ENCODE results near the gene NLK. TPM values are rescaled to one million over a fixed set of nuclear protein-coding genes. Genes with fewer than 3 reads are reported as not detected.

The NLK gene
- total RNA-seq, 2 experiments from 2014 or later: 18.1 to 27.8 TPM

DNA sequence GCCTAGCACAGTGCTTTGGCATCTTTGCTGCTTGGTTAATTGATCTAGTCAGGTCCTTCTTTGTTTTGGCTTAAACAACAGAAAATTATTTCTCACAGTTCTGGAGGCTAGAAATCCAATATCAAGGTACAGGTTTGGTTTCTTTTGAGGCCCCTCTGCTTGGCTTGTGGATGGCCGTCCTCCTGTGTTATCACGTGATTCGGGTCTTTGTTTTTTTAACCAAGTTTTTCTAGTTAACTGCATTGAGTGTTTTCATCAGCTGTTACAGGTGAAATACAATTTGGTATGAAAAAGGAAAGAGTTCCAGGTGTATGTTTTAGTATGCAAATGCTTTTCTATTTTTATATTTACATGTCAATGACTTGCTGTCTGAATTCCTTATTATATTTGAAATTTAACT lies 2.8 kb downstream of the NLK start:
- peak; percentile 34 for DNase-seq (ENCODE audit: low spot score)
- Histone ChIP-seq H3K4me3 (ENCODE audit: low read depth, low read length, poor library complexity, severe bottlenecking) (peak overlapping the region; percentile 87), H3K79me2 (ENCODE audit: insufficient read depth, low read depth, low read length) (peaks cover 79% of the 10 kb centered on the region), H2AFZ (ENCODE audit: low read length) (no peak overlapping the region; the same call in 1 of the 2 replicates), H3K36me3 (ENCODE audit: insufficient read depth, low read length) (peaks cover 24% of the 10 kb centered on the region), H3K4me1 (ENCODE audit: insufficient read depth, low read length, poor library complexity, severe bottlenecking) (peaks cover 67% of the 10 kb centered on the region), H3K9me3 (ENCODE audit: low read length) (no peaks in the 10 kb centered on the region), H4K20me1 (ENCODE audit: insufficient read depth, low read length) (0 out of 2 replicates have a peak, but pooled peaks cover 4% of the 10 kb centered on the region), H3K4me2 (ENCODE audit: low read length) (peak overlapping the region; percentile 72), H3K27ac (ENCODE audit: low read depth, low read length, poor library complexity, severe bottlenecking) (peak overlapping the region; percentile 38), H3K9me2 (ENCODE audit: insufficient read depth, low read length) (no peaks in the 10 kb centered on the region)
- TF ChIP-seq EZH2phosphoT487 (IDR thresholded peaks at IDR 0.05; ENCODE audit: borderline replicate concordance, low read depth, low read length): no peak
- TF ChIP-seq, protein P1, sequence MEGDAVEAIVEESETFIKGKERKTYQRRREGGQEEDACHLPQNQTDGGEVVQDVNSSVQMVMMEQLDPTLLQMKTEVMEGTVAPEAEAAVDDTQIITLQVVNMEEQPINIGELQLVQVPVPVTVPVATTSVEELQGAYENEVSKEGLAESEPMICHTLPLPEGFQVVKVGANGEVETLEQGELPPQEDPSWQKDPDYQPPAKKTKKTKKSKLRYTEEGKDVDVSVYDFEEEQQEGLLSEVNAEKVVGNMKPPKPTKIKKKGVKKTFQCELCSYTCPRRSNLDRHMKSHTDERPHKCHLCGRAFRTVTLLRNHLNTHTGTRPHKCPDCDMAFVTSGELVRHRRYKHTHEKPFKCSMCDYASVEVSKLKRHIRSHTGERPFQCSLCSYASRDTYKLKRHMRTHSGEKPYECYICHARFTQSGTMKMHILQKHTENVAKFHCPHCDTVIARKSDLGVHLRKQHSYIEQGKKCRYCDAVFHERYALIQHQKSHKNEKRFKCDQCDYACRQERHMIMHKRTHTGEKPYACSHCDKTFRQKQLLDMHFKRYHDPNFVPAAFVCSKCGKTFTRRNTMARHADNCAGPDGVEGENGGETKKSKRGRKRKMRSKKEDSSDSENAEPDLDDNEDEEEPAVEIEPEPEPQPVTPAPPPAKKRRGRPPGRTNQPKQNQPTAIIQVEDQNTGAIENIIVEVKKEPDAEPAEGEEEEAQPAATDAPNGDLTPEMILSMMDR (conservative IDR thresholded peaks at IDR 0.05; ENCODE audit: low read length): no peak
- intact Hi-C loops (cut with micrococcal nuclease; ENCODE audit: unreplicated experiment): loop anchor here (2.0 to 10.0 kb wide), 2 partner anchors 29 to 209 kb away; no protein-coding TSS in a partner anchor
- no TSS peak for BruUV-seq (replicated peaks)
- CTCF ChIA-PET (ENCODE audit: unreplicated experiment): no interaction called here
- POLR2A ChIA-PET: no interaction called here

GRCh38 chr17:28046034-28046825 lies 3.8 kb downstream of the NLK start:
- no TSS peak for BruUV-seq (replicated peaks)
- Histone ChIP-seq H3K27ac (ENCODE audit: low read depth, low read length, poor library complexity, severe bottlenecking) (peak overlapping the region; percentile 38), H3K4me1 (ENCODE audit: insufficient read depth, low read length, poor library complexity, severe bottlenecking) (peaks cover 63% of the 10 kb centered on the region), H3K9me3 (ENCODE audit: low read length) (no peaks in the 10 kb centered on the region), H4K20me1 (ENCODE audit: insufficient read depth, low read length) (0 out of 2 replicates have a peak, but pooled peaks cover 4% of the 10 kb centered on the region), H3K4me2 (ENCODE audit: low read length) (peak overlapping the region; percentile 72), H3K9me2 (ENCODE audit: insufficient read depth, low read length) (no peaks in the 10 kb centered on the region), H3K79me2 (ENCODE audit: insufficient read depth, low read depth, low read length) (peaks cover 80% of the 10 kb centered on the region), H2AFZ (ENCODE audit: low read length) (no peak overlapping the region), H3K36me3 (ENCODE audit: insufficient read depth, low read length) (peaks cover 24% of the 10 kb centered on the region), H3K4me3 (ENCODE audit: low read depth, low read length, poor library complexity, severe bottlenecking) (peak overlapping the region; percentile 87)
- intact Hi-C loops (cut with micrococcal nuclease; ENCODE audit: unreplicated experiment): loop anchor here (10.0 kb wide), 1 partner anchor 209 kb away; no protein-coding TSS in a partner anchor
- TF ChIP-seq EZH2phosphoT487 (IDR thresholded peaks at IDR 0.05; ENCODE audit: borderline replicate concordance, low read depth, low read length): no peak
- TF ChIP-seq, protein P1 (conservative IDR thresholded peaks at IDR 0.05; ENCODE audit: low read length): no peak
- CTCF ChIA-PET (ENCODE audit: unreplicated experiment): no interaction called here
- POLR2A ChIA-PET: interaction anchor here (0.9 kb wide), 1 partner anchor 28 kb away, joined by 3 read pairs; no protein-coding TSS in a partner anchor
- DNase-seq (ENCODE audit: low spot score): no peak

All from OCI-LY7 (cell line).